GM18505 (cell line): ENCODE data around the gene TRIO.

ENCODE experiments used
- ATAC-seq: cut with Tn5 transposase; IDR thresholded peaks from one replicate; pipeline ENCODE4 v1.9.1; 2021; ENCODE audit not compliant: unreplicated experiment
- POLR2A ChIP-seq: IDR thresholded peaks from 4 replicates; pipeline ENCODE4 v1.6.1; 2011; ENCODE audit warnings: borderline replicate concordance; ENCODE audit not compliant: insufficient read depth, insufficient read length; ENCODE audit errors: extremely low read depth

TRIO gene

DNA sequence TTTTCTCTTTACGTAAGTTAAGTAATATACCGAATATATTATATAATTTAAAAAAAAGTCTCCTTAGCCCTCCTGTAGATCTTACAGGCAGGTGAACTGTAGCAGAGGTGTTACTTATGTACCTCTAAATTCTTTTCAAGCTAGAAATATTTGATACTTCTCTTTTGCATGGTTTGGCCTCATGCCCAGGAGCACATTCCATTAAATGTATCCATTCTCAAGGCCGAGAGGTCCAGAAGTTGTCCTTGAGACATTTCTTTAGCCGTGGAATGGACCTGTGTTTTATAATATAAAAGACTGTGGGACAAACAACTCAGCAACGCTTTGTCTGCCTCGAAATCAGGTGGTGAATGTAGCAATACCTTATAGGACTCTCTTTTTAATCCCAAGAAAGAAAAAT, 184.5 kb downstream of the TRIO start:
- no peak for TF ChIP-seq POLR2A
- ATAC-seq = no peak

DNA sequence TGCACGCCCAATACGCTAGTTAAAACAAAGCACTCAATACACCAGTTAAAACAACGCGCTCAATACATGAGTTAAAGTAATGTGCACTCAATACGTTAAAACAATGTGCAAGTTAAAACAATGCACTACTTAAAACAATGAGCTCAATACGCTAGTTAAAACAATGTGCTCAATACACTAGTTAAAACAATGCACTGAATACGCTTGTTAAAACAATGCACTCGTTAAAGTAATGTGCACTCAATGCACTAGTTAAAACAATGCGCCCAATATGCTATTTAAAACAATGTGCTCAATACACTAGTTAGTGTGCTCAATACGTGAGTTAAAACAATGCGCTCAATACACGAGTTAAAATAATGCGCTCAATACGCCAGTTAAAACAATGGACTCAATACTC, 185.0 kb downstream of the TRIO start:
- no peak for TF ChIP-seq POLR2A
- ATAC-seq = no peak

GRCh38 chr5:14330291-14330690, 187.1 kb downstream of the TRIO start:
- no peak for ATAC-seq
- no peak for TF ChIP-seq POLR2A

GRCh38 chr5:14330729-14331385, 187.7 kb downstream of the TRIO start:
- no peak for TF ChIP-seq POLR2A
- ATAC-seq = no peak

GRCh38 chr5:14331386-14331781, 188.2 kb downstream of the TRIO start:
- peak; percentile 81 for ATAC-seq
- no peak for TF ChIP-seq POLR2A

DNA sequence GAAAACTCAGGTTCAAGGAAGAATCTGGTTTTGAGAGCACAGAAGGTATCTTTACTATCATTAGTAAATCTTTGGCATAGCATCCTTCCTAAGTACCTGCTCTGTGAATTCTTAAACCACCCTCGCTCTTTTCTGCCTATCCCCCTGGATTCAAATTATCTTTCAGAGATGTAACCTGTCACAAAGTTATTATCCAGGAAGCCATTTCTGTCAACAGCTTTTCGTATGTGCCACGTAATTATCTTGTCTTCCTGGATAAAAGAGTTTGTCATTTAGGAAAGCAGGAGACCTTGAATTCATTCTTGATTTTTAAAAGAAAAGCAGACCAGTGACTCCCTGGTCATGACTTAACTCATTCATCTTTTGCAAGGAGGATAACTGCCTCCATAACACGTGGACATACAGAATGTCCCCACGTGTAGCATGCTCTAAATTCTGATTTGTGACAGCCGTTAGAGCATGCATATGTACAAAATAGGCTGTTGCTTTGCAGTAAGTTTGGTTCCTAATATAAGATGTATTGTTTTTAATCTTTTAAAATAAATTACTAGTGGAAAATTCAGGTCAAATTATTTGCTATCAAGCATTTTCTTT, 189.0 kb downstream of the TRIO start:
- no peak for ATAC-seq
- TF ChIP-seq POLR2A = no peak

GRCh38 chr5:14332746-14333145, 189.6 kb downstream of the TRIO start:
- no peak for TF ChIP-seq POLR2A
- no peak for ATAC-seq

- ATAC-seq = no peak
Measured at GRCh38 chr5:14337593-14337992, 194.5 kb downstream of the TRIO start.

GRCh38 chr5:14339468-14339867, 196.3 kb downstream of the TRIO start:
- no peak for TF ChIP-seq POLR2A
- no peak for ATAC-seq

More at GRCh38 chr5:14337593-14337992, 194.5 kb downstream of the TRIO start:
- no peak for TF ChIP-seq POLR2A

DNA sequence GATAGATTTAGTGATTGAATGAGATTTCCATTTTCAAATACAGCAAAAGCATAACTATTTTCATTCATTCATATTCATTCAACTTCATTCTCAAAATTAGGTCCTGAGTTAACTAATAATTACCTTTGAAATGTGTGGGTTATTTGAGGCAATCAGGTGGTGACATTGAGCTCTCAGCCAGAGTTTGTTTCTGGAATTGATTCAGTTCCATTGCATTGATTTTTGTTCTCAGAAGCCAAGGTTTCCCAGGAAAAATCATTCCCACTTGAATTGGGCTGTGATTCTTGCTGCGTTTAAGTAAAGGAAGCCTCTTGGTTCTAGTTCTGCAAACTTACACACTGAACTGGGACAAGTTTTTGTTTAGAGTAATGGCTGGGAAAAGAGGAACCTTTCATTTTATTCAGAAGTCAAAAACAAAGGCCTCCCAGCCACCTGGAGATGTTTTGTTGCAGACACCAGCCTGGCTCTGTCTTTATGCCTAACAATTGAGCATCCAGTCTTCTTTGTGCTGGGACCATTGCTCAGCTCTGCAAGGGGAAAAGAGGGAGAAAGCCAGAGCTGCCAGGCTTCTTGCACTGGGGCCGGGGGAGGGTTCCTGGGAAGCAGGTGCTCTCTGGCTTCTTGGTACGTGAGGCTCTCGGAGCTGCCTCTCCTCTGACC, 198.6 kb downstream of the TRIO start:
- TF ChIP-seq POLR2A = no peak
- peak; percentile 9 for ATAC-seq

DNA sequence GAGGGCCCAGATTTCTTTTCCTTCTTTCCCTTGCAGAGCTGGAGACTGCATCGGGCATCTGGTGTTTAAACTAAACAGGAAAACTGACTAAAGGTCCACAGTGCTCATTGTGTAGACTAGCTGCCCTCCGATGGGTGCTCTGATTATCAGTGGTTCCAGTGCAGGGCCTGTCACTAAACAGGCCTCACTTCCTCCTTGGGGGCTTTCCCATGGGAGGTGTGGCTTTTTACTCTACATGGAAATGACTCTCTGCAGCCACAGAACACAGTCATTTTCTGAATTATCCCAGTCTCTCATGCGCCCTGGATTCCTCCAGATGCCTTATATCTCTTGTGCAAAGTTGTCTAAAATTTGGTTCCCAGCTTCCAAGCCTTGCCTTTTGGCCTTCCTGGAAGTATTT, 199.2 kb downstream of the TRIO start:
- no peak for TF ChIP-seq POLR2A
- peak; percentile 97 for ATAC-seq

DNA sequence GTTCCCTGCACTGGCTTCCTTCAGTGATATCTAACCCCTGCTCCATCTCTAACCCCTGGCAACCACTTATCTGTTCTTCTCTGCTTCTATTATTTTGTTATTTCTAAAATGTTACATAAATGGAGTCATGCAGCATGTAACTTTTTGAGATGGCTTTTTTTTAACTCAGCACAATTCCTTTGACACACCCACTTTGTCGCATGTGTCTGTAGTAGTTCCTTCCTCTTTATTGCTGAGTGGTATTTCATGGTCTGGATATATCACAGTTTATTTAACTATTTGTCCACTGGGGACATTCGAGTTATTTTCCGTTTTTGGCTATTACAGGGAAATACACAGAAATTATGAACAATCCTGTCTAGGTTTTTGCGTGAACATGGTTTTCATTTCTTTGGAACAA, 200.2 kb downstream of the TRIO start:
- no peak for TF ChIP-seq POLR2A
- ATAC-seq = no peak

DNA sequence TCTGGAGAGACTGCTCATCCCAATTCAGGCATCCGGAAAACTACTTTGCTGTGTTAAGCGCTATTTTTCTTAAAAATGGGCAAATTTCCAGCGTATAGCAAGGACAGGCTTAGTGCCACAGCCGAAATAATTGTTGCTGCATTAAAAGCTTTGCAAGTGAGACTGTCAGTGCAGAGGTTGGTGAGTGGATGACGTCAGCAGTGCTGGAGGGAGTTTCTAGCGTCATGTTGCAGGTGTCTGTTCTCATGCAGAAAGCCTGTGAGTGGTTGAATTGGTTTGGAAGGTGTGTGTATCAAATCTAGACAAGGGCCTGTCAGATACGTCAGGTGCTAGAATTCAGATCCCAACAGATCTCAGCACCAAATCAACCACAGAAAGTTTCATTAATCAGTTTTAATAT, 204.4 kb downstream of the TRIO start:
- no peak for ATAC-seq
- TF ChIP-seq POLR2A = no peak

- no peak for TF ChIP-seq POLR2A
- ATAC-seq = no peak
Measured at GRCh38 chr5:14348142-14348541, 205.0 kb downstream of the TRIO start.
